HAP-1 (cell line): Measurements from ENCODE around the gene RAB8A.

Source experiments
- DNase-seq, 2 experiments: peaks; one replicate each; pipeline ENCODE4 v3.0.0-alpha.2; 2016 to 2020; ENCODE audit warnings: low spot score in 2 of 2
- H3K27me3 ChIP-seq: fragments of 250-450 bp; sonication (Bioruptor Pico); 2 replicates; pipeline ENCODE4 v1.5.1; 2020; ENCODE audit warnings: low read depth, mild to moderate bottlenecking, moderate library complexity
- H3K36me3 ChIP-seq: fragments of 250-450 bp; sonication (Bioruptor Pico); replicated peaks from 2 replicates; pipeline ENCODE4 v1.5.1; 2020; ENCODE audit warnings: mild to moderate bottlenecking
- H3K4me1 ChIP-seq: fragments of 250-450 bp; sonication (Bioruptor Pico); 2 replicates; pipeline ENCODE4 v1.5.1; 2020; ENCODE audit warnings: mild to moderate bottlenecking
- H3K4me3 ChIP-seq: fragments of 250-450 bp; sonication (Bioruptor Pico); 2 replicates; pipeline ENCODE4 v1.5.1; 2020; ENCODE audit warnings: mild to moderate bottlenecking, moderate library complexity
- H3K9me3 ChIP-seq: fragments of 250-450 bp; sonication (Bioruptor Pico); 2 replicates; pipeline ENCODE4 v1.5.1; 2020; ENCODE audit warnings: mild to moderate bottlenecking, moderate library complexity
- in situ Hi-C: fragments of 300-500 bp; cut with MboI; formaldehyde crosslinking; loops from 3 replicates; pipeline ENCODE4 v1.14.3; 2020; ENCODE audit warnings: low sequenced_read_pairs, inconsistent platforms, mixed read lengths

The RAB8A gene

DNA sequence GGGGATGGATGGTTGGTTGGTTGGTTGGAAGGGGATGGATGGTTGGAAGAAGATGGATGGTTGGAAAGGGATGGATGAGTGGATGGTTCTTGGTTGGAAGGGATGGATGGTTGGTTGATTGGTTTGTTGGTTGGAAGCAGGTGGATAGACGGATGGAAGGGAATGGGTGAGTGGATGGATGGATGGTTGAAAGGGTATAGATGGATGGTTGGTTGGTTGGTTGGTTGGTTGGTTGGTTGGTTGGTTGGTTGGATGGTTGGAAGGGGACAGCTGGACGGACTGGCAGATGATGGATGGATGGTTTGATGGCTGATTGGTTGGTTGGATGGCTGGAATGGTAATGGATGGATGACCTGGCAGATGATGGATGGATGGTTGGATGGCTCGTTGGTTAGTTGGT is 20.0 kb downstream of the RAB8A start:
- H3K9me3 ChIP-seq: no peaks in the 10 kb centered on the region
- no peaks in the 10 kb centered on the region for H3K27me3 ChIP-seq
- H3K4me3 ChIP-seq: no peak overlapping the region
- in situ Hi-C loops: no loop called here
- peaks cover 59% of the 10 kb centered on the region for H3K36me3 ChIP-seq
- no peaks in the 10 kb centered on the region for H3K4me1 ChIP-seq
- DNase-seq: no peak

DNA sequence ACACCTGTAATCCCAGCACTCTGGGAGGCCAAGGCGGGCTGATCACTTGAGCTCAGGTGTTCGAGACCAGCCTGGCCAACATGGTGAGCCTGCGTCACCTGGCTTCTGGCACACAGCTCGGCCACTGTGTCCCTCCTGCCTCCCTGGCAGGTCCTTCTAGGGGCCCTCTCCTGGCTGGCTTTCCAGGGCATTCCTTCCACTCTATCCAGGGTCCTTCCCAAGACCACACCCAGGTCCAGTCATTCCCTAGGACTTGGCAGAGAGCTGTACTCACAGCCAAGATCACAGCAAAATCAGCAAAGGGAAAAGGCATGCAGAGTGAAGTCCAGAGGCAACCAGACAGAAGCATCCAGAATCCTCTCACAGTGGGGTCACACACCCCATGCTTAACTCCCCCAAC is 22.1 kb downstream of the RAB8A start:
- Histone ChIP-seq H3K4me3 (no peak overlapping the region), H3K9me3 (no peaks in the 10 kb centered on the region), H3K4me1 (no peaks in the 10 kb centered on the region), H3K27me3 (no peaks in the 10 kb centered on the region), H3K36me3 (peaks cover 39% of the 10 kb centered on the region)
- in situ Hi-C loops: no loop called here
- no peak for DNase-seq

DNA sequence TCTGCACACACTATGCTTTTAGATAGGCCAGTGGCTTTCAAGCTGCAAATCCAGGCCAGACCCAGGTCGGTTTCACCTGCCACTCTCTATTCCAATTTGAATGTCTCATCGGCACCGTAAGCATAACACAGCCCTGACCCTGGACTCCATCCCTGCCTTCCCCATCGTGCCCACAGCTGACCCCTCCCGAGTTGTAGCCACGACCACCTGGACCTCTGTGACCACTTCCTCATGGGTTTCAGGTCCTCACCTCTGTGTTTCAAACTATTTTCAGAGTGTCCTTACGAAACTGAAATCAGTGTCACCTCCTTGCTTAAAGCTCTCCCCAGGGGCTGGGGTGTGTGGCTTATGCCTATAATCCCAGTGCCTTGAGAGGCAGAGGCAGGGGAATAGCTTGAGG is 22.8 kb downstream of the RAB8A start:
- Histone ChIP-seq H3K36me3 (peaks cover 32% of the 10 kb centered on the region), H3K4me1 (no peaks in the 10 kb centered on the region), H3K9me3 (no peaks in the 10 kb centered on the region), H3K4me3 (no peak overlapping the region), H3K27me3 (no peaks in the 10 kb centered on the region)
- no peak for DNase-seq
- in situ Hi-C loops: no loop called here

DNA sequence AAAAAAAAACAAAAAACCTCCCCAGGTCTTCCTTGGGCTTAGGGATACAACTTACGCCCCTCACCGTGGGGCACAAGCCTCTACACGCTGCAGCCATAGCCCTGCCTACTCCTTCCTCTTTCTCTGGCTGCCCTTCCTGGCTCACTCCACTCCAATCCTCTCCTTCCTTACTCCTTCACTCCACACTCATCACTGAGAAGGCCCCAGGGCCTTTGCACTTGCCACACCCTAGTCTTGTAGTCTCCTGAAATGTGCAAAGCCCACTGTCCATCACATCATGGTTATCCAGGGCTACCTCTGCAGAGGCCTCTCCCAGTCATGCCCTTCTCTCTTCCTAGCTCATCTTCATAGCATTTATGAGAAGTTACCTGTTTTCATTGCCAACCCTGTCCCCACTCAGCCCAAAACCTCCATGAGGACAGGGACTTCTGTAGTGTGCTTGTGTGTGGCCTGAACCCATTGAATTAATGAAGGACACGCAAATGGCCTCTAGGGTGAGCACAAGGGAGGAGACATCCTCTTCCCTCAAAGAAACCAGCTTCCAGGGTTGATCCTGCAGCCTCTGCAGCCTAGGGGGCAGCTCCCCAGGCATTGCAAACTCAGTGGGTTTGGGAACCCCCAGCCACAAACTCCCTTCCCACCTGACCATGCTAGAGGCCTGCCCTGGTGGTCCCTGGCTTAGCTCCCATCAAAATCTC is 23.9 kb downstream of the RAB8A start:
- Histone ChIP-seq H3K9me3 (no peaks in the 10 kb centered on the region), H3K36me3 (peaks cover 28% of the 10 kb centered on the region), H3K27me3 (no peaks in the 10 kb centered on the region), H3K4me3 (no peak overlapping the region), H3K4me1 (no peaks in the 10 kb centered on the region)
- in situ Hi-C loops: no loop called here
- DNase-seq: no peak

DNA sequence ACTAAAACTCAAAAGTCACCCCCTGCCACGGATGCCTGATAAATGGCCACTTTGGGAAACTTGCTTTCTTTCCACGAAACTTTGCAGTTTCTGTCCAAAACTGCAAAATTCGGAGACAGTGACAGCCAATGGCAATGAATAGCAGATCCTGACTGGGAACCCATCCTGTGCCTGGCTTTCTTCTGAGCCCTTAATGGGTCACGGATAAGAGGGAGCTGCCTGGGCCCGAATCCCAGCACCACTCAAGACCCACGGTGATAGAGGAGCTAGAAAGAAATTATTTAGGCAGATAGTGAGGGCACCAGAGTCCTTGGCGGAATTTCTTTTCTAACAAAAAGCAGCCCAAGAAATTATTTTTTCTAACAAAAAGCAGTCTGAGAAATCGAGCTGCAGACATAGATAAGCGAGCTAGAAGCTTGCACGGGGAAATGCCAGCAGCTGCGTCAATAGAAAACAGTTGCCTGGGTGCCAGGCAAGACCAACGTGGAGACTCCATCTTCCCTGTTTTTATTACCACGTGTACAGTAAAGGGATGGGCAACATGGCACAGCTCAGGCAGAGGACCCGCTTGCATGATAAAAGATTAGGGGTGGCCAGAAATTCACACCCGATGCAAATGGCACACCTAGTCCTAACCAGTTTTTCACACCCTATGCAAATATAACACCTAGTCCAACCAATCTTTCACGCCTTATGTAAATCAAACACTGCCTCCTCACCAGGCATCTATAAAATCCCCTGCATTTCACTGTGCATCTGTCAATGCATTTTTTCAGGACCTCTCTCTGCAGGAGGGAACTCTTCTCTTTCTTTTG is 24.7 kb downstream of the RAB8A start:
- DNase-seq: no peak
- H3K9me3 ChIP-seq: no peaks in the 10 kb centered on the region
- in situ Hi-C loops: no loop called here
- H3K4me3 ChIP-seq: no peak overlapping the region
- H3K36me3 ChIP-seq: peaks cover 28% of the 10 kb centered on the region
- no peaks in the 10 kb centered on the region for H3K4me1 ChIP-seq
- H3K27me3 ChIP-seq: no peaks in the 10 kb centered on the region

DNA sequence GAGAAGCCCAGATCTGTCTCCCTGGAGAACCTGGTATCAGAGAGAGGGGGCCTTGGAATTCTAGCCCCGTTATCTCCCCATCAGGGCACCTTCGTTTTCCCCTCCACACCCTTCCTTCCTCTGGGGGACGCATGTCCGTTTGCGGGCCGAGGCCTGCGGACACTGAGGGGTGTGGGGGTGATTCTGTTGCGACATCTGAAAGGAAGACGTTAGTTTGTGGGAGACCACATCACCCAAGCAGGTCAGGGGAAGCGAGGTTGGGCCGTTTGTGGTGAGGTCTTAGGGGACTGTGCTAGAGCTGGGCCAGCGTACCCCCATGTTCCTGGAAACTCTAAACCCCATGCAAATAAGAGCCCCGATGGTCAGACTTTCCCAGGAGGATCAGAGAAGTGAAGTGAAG is 28.1 kb downstream of the RAB8A start:
- in situ Hi-C loops: no loop called here
- Histone ChIP-seq H3K4me3 (no peak overlapping the region), H3K36me3 (no peaks in the 10 kb centered on the region), H3K9me3 (no peaks in the 10 kb centered on the region), H3K4me1 (no peaks in the 10 kb centered on the region), H3K27me3 (no peaks in the 10 kb centered on the region)
- DNase-seq: no peak

DNA sequence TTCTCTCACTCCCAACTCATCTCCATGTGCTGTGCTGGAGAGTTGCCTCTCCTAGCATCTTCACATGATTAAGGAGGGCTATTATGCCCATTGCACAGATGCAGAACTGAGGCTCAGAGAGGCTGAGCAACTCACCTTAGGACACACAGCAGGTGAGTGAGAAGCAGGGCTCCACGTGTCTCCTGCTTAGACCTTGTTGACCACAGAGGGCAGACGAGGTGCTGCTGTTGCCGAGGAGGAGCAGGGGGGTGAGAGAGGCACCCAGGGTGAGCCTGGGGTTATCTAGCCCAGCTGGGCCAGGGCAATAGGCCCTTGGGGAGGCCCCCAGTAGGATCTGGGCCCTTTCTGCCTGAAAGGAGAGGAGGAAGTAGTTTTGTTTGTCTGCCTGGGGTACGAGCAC is 29.4 kb downstream of the RAB8A start:
- Histone ChIP-seq H3K27me3 (no peaks in the 10 kb centered on the region), H3K36me3 (no peaks in the 10 kb centered on the region), H3K4me1 (no peaks in the 10 kb centered on the region), H3K4me3 (no peak overlapping the region), H3K9me3 (no peaks in the 10 kb centered on the region)
- DNase-seq: no peak
- in situ Hi-C loops: no loop called here

DNA sequence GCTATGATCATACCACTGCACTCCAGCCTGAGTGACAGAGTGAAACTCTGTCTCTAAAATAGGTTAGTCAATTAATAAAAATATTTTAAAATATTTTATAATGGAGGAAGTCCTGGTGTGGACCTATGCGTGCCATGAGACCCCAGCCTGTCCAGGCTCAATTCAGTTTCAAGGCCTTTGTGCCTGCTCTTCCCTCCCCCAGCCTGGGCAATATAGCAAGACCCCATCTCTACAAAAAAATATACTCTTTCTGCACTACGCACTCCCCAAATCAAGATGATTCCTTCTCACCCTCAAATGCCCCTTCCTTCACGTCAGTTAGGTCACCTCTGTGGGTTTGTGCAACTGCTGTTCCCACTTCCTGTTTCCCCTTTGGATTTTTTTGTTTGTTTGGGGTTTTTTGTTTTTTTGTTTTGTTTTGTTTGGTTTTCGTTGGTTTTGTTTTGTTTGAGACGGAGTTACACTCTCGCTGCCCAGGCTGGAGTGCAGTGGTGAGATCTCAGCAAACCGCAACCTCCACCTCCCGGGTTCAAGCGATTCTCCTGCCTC is 30.4 kb downstream of the RAB8A start:
- no peak for DNase-seq
- Histone ChIP-seq H3K4me3 (no peak overlapping the region), H3K36me3 (no peaks in the 10 kb centered on the region), H3K4me1 (no peaks in the 10 kb centered on the region), H3K27me3 (no peaks in the 10 kb centered on the region), H3K9me3 (no peaks in the 10 kb centered on the region)
- in situ Hi-C loops: no loop called here

DNA sequence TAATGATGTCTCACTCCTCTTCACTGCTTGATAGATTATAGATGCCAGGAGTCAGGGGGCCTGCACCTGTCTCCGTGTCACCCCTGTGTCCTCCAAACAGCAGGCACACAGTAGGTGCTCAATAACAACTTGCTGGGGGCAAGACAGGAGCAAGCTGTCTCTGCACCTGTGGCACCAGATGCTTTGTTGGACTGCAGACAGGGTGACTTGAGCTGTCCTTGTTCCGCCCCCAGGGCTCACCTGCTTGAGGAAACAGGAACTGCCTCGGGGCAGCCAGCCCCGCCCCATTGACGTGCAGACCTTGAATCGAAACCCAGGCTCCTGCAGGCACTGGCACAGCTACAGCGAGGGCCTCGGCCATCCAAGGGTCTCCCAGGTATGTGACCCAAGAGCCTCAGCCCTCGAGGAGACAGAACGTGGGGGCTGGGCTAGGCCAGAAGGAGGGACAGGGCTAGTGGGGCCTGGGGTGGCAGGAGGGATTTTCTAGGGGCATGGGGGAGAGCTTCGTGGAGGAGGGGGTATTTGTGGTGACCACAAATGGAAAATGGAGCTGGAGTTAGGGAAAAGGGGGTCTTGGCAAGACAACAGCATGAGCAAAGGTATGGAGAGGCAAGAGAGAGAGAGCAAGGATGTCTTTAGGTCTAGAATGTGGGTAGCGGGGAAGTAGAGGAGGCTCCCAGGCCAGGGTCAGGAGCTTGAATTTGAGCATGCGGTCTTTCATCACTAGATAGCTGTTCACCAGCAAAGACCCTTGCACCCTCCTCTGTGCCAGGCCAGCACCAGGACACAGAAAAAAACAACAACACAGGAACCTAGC is 31.9 kb downstream of the RAB8A start, which contains the start of gene HSH2D:
TSS of gene HSH2D (plus strand) at position 287 of the 817 bp plus-strand sequence. CDS start 5,066 bp downstream, outside the sequence.
- in situ Hi-C loops: no loop called here
- DNase-seq: no peak
- Histone ChIP-seq H3K27me3 (no peaks in the 10 kb centered on the region), H3K36me3 (no peaks in the 10 kb centered on the region), H3K4me3 (no peak within 1 kb of the TSS), H3K9me3 (no peaks in the 10 kb centered on the region), H3K4me1 (no peaks in the 10 kb centered on the region)

DNA sequence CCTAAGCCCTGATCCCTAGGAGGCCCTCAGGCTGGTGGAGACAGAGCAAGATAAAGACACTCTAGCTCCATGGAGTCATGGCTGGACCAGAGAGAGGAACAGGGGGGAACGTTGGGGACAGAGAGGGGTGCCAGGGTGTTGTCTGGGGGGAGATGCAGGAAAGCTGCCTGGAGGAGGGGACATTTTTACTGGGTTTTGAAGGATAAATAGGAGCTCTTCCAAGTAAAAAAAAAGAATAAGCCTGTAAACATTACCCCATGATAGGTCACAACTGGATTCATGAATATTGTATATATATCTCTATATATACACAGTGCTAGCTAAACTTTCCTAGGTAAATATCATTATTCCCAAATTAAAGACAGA is 32.5 kb downstream of the RAB8A start:
- H3K36me3 ChIP-seq: no peaks in the 10 kb centered on the region
- H3K27me3 ChIP-seq: no peaks in the 10 kb centered on the region
- no peak overlapping the region for H3K4me3 ChIP-seq
- in situ Hi-C loops: no loop called here
- H3K4me1 ChIP-seq: no peaks in the 10 kb centered on the region
- no peaks in the 10 kb centered on the region for H3K9me3 ChIP-seq
- no peak for DNase-seq

DNA sequence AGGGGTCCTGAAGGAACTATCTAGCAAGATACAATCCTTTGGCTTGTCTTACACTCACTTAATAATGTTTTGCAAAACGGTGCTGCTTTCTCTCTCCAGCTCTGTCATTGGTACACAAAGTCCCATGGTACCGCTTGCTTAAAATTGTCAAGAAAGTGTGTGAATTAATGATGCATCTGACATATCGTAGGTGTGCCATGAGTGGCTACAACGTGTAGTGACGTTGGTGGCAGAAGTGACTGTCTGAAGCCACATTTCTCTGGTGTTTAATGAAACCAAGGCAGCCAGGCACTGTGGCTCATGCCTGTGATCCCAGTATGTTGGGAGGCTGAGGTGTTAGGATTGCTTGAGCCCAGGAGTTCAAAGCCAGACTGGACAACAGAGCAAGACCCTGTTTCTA is 34.4 kb downstream of the RAB8A start:
- H3K27me3 ChIP-seq: no peaks in the 10 kb centered on the region
- in situ Hi-C loops: no loop called here
- no peak overlapping the region for H3K4me3 ChIP-seq
- no peaks in the 10 kb centered on the region for H3K4me1 ChIP-seq
- H3K9me3 ChIP-seq: no peaks in the 10 kb centered on the region
- no peaks in the 10 kb centered on the region for H3K36me3 ChIP-seq
- DNase-seq: no peak

DNA sequence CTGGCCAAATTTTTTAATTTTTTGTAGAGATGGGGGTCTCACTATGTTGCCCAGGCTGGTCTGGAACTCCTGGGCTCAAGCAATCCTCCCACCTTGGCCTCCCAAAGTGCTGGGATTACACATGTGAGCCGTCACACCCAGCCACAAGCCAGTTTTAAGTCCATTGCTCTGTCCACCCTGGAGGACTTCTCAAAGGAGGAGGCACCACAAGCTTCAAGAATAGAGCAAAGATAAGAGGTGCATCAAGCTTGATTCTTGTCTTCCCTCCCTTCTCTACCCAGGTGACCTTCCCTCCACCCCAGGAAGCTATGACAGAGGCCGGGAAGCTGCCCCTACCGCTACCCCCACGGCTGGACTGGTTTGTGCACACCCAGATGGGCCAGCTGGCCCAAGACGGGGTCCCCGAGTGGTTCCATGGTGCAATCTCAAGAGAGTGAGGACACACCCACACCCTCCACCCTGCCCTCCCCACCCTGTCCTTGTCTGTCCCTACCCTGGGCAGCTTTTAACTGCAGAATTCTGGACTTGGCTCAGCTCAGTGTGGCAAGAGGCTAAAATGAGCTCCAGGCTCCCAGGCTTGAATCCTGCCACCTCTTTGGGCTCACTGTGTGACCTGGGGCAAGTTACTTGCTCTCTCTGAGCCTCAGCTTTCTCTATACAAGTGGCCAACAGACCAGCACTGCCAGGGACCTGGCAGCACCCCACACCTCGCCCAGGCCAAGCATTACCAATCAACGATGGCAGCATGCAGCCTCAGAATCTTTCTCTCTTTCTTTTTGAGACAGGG is 36.9 kb downstream of the RAB8A start:
- no peaks in the 10 kb centered on the region for H3K36me3 ChIP-seq
- DNase-seq: no peak
- no peaks in the 10 kb centered on the region for H3K4me1 ChIP-seq
- in situ Hi-C loops: no loop called here
- H3K9me3 ChIP-seq: no peaks in the 10 kb centered on the region
- H3K27me3 ChIP-seq: no peaks in the 10 kb centered on the region
- H3K4me3 ChIP-seq: no peak overlapping the region
